ENCODE data around the gene TRAM2.

The TRAM2 gene

DNA sequence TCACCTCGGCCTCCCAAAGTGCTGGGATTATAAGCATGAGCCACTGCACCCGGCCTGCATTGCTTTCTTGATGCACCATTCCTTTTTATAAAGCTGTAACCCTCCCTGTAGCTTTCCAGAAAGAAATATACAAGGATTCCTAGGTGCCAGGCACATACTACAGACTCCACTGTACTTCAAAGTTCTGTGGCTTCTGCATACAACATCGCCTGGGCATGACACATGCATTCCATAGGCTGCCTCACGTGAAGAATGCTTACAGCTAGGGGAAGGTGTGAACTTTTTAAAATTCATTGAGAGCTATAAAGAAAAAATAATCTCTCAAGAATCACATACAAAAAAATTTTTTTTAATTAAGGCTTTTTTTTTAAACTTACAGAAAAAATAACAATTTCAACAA, 50.2 kb downstream of the TRAM2 start:
- no peaks in the 10 kb centered on the region for H3K9me3 ChIP-seq (ENCODE audit: control extremely low read depth in 1 of 5, control insufficient read depth in 4 of 5, insufficient read depth in 2 of 5, low read depth in 1 of 5, low read length in 4 of 5)
- peaks cover 0 to 5% (median 2%) of the 10 kb centered on the region in 4 experiments for H3K36me3 ChIP-seq (ENCODE audit: control insufficient read depth in 4 of 4, insufficient read depth in 4 of 4, low read length in 3 of 4)
- WGBS (ENCODE audit: insufficient coverage) = 50% methylated on average over 2 of the region's 4 CpGs
- ChIA-PET CTCF (no interaction called here), POLR2A (no interaction called here)
- H3K4me1 ChIP-seq (ENCODE audit: control extremely low read depth in 1 of 4, control insufficient read depth in 4 of 4, insufficient read depth in 4 of 4, low read length in 3 of 4) = no peaks in the 10 kb centered on the region
- no peaks in the 10 kb centered on the region for H3K27me3 ChIP-seq (replicated peaks in 2 of 5; ENCODE audit: control insufficient read depth in 4 of 5, insufficient read depth in 5 of 5, low read length in 4 of 5)
- H3K27ac ChIP-seq (ENCODE audit: insufficient read depth in 1 of 2, low read depth in 1 of 2, low read length in 2 of 2, poor library complexity in 1 of 2, severe bottlenecking in 2 of 2) = no peak overlapping the region
- DNase-seq = no peak
- H3K4me3 ChIP-seq (ENCODE audit: control insufficient read depth in 1 of 7, extremely low read depth in 1 of 7, insufficient read depth in 4 of 7, low read depth in 2 of 7, low read length in 6 of 7) = no peak overlapping the region

DNA sequence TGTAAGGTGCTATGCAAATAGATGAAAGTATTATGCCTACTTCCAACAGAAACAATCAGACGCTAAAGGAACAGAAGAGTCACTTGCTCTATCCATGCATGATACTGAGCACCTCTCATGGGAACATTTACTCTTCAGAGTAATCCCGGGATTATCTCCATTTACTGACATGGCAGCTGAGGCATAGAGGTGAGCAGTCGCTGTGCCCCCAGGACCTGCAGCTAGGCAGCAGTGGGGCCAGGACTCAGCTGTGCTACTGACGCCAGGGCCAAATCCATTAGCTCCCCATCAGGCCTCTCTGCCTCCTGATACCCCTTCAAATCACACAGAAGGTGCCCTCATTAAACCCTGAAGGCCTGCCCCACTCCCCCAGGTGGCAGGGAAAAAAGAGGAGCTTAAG, 51.9 kb downstream of the TRAM2 start:
- Histone ChIP-seq H3K36me3 (ENCODE audit: control insufficient read depth in 4 of 4, insufficient read depth in 4 of 4, low read length in 3 of 4) (peaks cover 0 to 5% (median 1%) of the 10 kb centered on the region in 4 experiments), H3K4me3 (ENCODE audit: control insufficient read depth in 1 of 7, extremely low read depth in 1 of 7, insufficient read depth in 4 of 7, low read depth in 2 of 7, low read length in 6 of 7) (no peak overlapping the region), H3K27me3 (replicated peaks in 2 of 5; ENCODE audit: control insufficient read depth in 4 of 5, insufficient read depth in 5 of 5, low read length in 4 of 5) (no peaks in the 10 kb centered on the region), H3K27ac (ENCODE audit: insufficient read depth in 1 of 2, low read depth in 1 of 2, low read length in 2 of 2, poor library complexity in 1 of 2, severe bottlenecking in 2 of 2) (no peak overlapping the region), H3K9me3 (ENCODE audit: control extremely low read depth in 1 of 5, control insufficient read depth in 4 of 5, insufficient read depth in 2 of 5, low read depth in 1 of 5, low read length in 4 of 5) (no peaks in the 10 kb centered on the region), H3K4me1 (ENCODE audit: control extremely low read depth in 1 of 4, control insufficient read depth in 4 of 4, insufficient read depth in 4 of 4, low read length in 3 of 4) (no peaks in the 10 kb centered on the region)
- DNase-seq = no peak
- POLR2A ChIA-PET = no interaction called here
- CTCF ChIA-PET = interaction anchor here (1.1 to 1.2 kb wide), 2 partner anchors 9 kb away, joined by 3 to 5 read pairs; no protein-coding TSS in a partner anchor
- WGBS (ENCODE audit: insufficient coverage) = 95% methylated on average over 4 of the region's 4 CpGs

DNA sequence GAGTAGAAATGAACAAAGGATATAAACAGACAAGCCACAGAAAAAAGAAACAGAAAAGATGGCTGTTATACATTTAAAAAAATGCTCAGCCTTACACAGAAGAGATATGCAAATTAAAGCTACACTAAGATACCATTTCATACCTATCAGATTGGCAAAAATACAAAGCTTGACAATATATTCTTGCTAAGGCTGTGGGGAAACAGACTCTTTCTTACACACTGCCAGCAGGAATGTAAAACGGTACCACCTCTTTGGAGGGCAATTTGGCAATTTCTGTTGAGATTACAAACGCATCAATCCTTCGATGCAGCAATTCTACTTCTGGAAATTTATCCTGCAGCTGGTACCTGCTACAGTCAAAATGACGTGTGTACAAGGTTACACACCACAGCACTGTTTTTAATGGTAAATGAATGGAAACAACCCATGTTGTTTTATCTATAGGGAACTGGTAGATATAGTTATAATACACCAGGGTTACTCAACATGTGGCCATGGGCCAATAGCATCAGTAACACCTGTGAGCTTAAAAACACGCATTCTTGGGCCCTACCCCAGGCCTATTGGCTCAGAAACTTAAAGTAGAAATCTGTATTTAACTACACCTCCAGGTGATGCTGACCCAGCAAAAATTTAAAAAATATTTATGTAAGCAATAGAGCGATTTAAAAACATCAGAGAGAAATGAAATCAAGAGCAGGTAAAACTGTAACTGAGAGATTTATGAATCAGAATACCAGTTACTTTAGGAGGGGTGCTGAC, 53.3 kb downstream of the TRAM2 start:
- Histone ChIP-seq H3K4me1 (ENCODE audit: control extremely low read depth in 1 of 4, control insufficient read depth in 4 of 4, insufficient read depth in 4 of 4, low read length in 3 of 4) (no peaks in the 10 kb centered on the region), H3K27ac (ENCODE audit: insufficient read depth in 1 of 2, low read depth in 1 of 2, low read length in 2 of 2, poor library complexity in 1 of 2, severe bottlenecking in 2 of 2) (no peak overlapping the region), H3K4me3 (ENCODE audit: control insufficient read depth in 1 of 7, extremely low read depth in 1 of 7, insufficient read depth in 4 of 7, low read depth in 2 of 7, low read length in 6 of 7) (no peak overlapping the region), H3K27me3 (replicated peaks in 2 of 5; ENCODE audit: control insufficient read depth in 4 of 5, insufficient read depth in 5 of 5, low read length in 4 of 5) (no peaks in the 10 kb centered on the region), H3K36me3 (ENCODE audit: control insufficient read depth in 4 of 4, insufficient read depth in 4 of 4, low read length in 3 of 4) (peaks cover 0 to 9% (median 2%) of the 10 kb centered on the region in 4 experiments), H3K9me3 (ENCODE audit: control extremely low read depth in 1 of 5, control insufficient read depth in 4 of 5, insufficient read depth in 2 of 5, low read depth in 1 of 5, low read length in 4 of 5) (no peaks in the 10 kb centered on the region)
- 100% methylated on average over 4 of the region's 6 CpGs for WGBS (ENCODE audit: insufficient coverage)
- ChIA-PET CTCF (interaction anchor here (0.9 to 1.3 kb wide), 7 partner anchors 8 to 142 kb away, joined by 3 to 5 read pairs (median 3); no protein-coding TSS in a partner anchor), POLR2A (no interaction called here)
- peak in 1 of 3 donors; percentile 5 for DNase-seq

DNA sequence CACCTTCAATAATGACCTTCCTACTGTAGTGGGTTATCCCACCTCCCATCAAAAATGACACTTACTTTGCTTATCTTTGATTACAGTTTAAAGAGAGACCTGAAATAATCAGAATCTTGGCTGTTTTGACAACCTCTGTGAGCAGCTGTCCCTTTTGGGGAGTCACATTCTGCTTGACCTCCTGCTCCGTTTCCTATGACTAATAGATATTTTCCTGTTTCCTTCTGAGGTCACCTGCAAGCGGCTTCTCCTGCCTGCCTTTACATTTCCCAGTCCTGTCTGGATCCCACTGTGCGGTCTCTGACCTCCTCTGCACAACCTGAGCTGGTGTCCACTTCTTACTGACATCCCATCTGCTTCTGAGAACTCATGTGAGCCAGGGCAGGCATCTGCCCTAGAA, 54.2 kb downstream of the TRAM2 start:
- Histone ChIP-seq H3K36me3 (ENCODE audit: control insufficient read depth in 4 of 4, insufficient read depth in 4 of 4, low read length in 3 of 4) (peaks cover 0 to 9% (median 2%) of the 10 kb centered on the region in 4 experiments), H3K4me1 (ENCODE audit: control extremely low read depth in 1 of 4, control insufficient read depth in 4 of 4, insufficient read depth in 4 of 4, low read length in 3 of 4) (no peaks in the 10 kb centered on the region), H3K27me3 (replicated peaks in 2 of 5; ENCODE audit: control insufficient read depth in 4 of 5, insufficient read depth in 5 of 5, low read length in 4 of 5) (no peaks in the 10 kb centered on the region), H3K27ac (ENCODE audit: insufficient read depth in 1 of 2, low read depth in 1 of 2, low read length in 2 of 2, poor library complexity in 1 of 2, severe bottlenecking in 2 of 2) (no peak overlapping the region), H3K4me3 (ENCODE audit: control insufficient read depth in 1 of 7, extremely low read depth in 1 of 7, insufficient read depth in 4 of 7, low read depth in 2 of 7, low read length in 6 of 7) (no peak overlapping the region), H3K9me3 (ENCODE audit: control extremely low read depth in 1 of 5, control insufficient read depth in 4 of 5, insufficient read depth in 2 of 5, low read depth in 1 of 5, low read length in 4 of 5) (no peaks in the 10 kb centered on the region)
- ChIA-PET POLR2A (no interaction called here), CTCF (interaction anchor here (1.2 to 1.3 kb wide), 3 partner anchors 17 to 143 kb away, joined by 3 read pairs; no protein-coding TSS in a partner anchor)
- DNase-seq = no peak
- 84% methylated on average over 3 of the region's 3 CpGs for WGBS (ENCODE audit: insufficient coverage)

DNA sequence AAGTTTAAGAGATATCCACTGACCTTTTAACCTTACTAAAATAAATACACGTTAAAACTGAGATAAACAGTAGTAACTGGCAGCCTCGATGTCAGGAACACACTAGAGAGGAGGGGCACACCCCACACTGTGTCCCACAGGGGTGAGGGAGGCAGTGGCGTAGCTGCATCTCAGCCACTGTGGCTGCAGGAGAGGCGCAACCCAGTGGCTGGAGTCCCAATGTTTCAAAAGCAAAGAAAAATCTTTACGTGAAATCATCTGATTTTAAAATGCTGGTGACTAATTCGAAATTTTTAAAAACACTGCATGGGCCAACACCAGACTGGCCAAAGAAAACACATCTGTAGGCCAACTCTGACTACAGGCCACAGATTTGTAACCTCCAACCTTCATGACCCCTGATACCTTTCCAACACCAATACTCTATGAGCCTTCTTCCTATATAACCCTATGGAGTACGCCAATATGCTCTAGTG, 54.7 kb downstream of the TRAM2 start:
- POLR2A ChIA-PET = no interaction called here
- Histone ChIP-seq H3K36me3 (ENCODE audit: control insufficient read depth in 4 of 4, insufficient read depth in 4 of 4, low read length in 3 of 4) (peaks cover 0 to 9% (median 2%) of the 10 kb centered on the region in 4 experiments), H3K27me3 (replicated peaks in 2 of 5; ENCODE audit: control insufficient read depth in 4 of 5, insufficient read depth in 5 of 5, low read length in 4 of 5) (no peaks in the 10 kb centered on the region), H3K4me1 (ENCODE audit: control extremely low read depth in 1 of 4, control insufficient read depth in 4 of 4, insufficient read depth in 4 of 4, low read length in 3 of 4) (no peaks in the 10 kb centered on the region), H3K9me3 (ENCODE audit: control extremely low read depth in 1 of 5, control insufficient read depth in 4 of 5, insufficient read depth in 2 of 5, low read depth in 1 of 5, low read length in 4 of 5) (no peaks in the 10 kb centered on the region), H3K4me3 (ENCODE audit: control insufficient read depth in 1 of 7, extremely low read depth in 1 of 7, insufficient read depth in 4 of 7, low read depth in 2 of 7, low read length in 6 of 7) (no peak overlapping the region), H3K27ac (ENCODE audit: insufficient read depth in 1 of 2, low read depth in 1 of 2, low read length in 2 of 2, poor library complexity in 1 of 2, severe bottlenecking in 2 of 2) (no peak overlapping the region)
- CTCF ChIA-PET = interaction anchor here (1.3 kb wide), 1 partner anchor 143 kb away, joined by 3 read pairs; no protein-coding TSS in a partner anchor
- DNase-seq = no peak
- 71% methylated on average over 6 of the region's 7 CpGs for WGBS (ENCODE audit: insufficient coverage)

DNA sequence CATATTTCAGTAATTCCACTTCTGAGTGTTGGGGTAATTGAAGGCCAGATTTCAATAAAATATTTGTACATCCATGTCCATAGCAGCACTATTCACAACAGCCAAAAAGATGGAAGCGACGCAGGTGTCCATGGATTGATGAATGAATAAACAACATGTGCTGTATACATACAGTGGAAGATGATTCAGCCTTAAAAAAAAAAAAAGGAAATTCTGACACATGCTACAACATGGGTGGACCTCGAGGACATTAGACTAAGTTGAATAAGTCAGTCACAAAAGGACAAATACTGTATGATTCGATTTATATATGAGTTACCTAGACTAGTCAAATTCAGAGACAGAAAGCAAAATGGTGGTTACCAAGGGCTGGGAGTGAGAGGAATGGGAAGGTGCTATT, 57.2 kb downstream of the TRAM2 start:
- H3K36me3 ChIP-seq (ENCODE audit: control insufficient read depth in 4 of 4, insufficient read depth in 4 of 4, low read length in 3 of 4) = peaks cover 0 to 23% (median 19%) of the 10 kb centered on the region in 4 experiments
- POLR2A ChIA-PET = no interaction called here
- WGBS (ENCODE audit: insufficient coverage) = 100% methylated on average over 1 of the region's 4 CpGs
- no peaks in the 10 kb centered on the region for H3K9me3 ChIP-seq (ENCODE audit: control extremely low read depth in 1 of 5, control insufficient read depth in 4 of 5, insufficient read depth in 2 of 5, low read depth in 1 of 5, low read length in 4 of 5)
- CTCF ChIA-PET = no interaction called here
- no peaks in the 10 kb centered on the region for H3K4me1 ChIP-seq (ENCODE audit: control extremely low read depth in 1 of 4, control insufficient read depth in 4 of 4, insufficient read depth in 4 of 4, low read length in 3 of 4)
- no peak for DNase-seq
- H3K4me3 ChIP-seq (ENCODE audit: control insufficient read depth in 1 of 7, extremely low read depth in 1 of 7, insufficient read depth in 4 of 7, low read depth in 2 of 7, low read length in 6 of 7) = no peak overlapping the region
- no peak overlapping the region for H3K27ac ChIP-seq (ENCODE audit: insufficient read depth in 1 of 2, low read depth in 1 of 2, low read length in 2 of 2, poor library complexity in 1 of 2, severe bottlenecking in 2 of 2)
- no peaks in the 10 kb centered on the region for H3K27me3 ChIP-seq (replicated peaks in 2 of 5; ENCODE audit: control insufficient read depth in 4 of 5, insufficient read depth in 5 of 5, low read length in 4 of 5)

DNA sequence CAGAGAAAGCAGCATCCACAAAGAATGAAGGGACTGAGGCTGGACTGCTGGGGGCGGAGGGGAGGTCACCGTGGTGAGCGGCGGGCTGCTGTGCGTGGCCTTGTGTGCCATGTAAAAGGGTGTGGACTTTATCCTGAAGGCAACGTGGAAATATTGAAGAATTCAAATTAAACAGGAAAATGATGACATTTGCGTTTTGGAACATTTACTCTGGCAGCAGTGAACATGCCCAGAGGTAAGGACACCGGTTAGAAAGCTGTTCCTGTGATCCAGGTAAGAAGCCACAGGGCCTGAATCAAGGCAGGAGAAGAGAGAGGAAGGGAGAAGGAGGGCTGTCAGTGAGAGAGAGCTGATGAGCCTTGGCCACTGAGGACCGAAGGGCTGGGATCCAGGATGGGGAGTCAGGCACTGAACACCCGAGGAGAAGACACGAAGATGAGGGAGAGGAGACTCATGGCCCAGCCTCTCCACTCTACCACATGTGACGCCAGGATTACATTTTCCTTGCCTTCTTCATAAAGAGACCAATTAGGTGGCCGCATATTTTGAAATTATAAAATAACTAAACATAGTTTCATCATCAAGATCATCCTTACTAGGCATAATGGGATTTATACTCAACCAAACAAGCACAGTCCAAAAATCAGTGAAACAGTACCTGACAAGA, 58.4 kb downstream of the TRAM2 start:
- H3K4me3 ChIP-seq (ENCODE audit: control insufficient read depth in 1 of 7, extremely low read depth in 1 of 7, insufficient read depth in 4 of 7, low read depth in 2 of 7, low read length in 6 of 7) = no peak overlapping the region
- H3K4me1 ChIP-seq (ENCODE audit: control extremely low read depth in 1 of 4, control insufficient read depth in 4 of 4, insufficient read depth in 4 of 4, low read length in 3 of 4) = no peaks in the 10 kb centered on the region
- H3K27ac ChIP-seq (ENCODE audit: insufficient read depth in 1 of 2, low read depth in 1 of 2, low read length in 2 of 2, poor library complexity in 1 of 2, severe bottlenecking in 2 of 2) = peak overlapping the region in 1 of 2 experiments; percentile 63
- no peaks in the 10 kb centered on the region for H3K9me3 ChIP-seq (ENCODE audit: control extremely low read depth in 1 of 5, control insufficient read depth in 4 of 5, insufficient read depth in 2 of 5, low read depth in 1 of 5, low read length in 4 of 5)
- H3K36me3 ChIP-seq (ENCODE audit: control insufficient read depth in 4 of 4, insufficient read depth in 4 of 4, low read length in 3 of 4) = peaks cover 0 to 36% (median 25%) of the 10 kb centered on the region in 4 experiments
- whole genome bisulfite sequencing (ENCODE audit: insufficient coverage) = 95% methylated on average over 11 of the region's 13 CpGs
- POLR2A ChIA-PET = no interaction called here
- CTCF ChIA-PET = no interaction called here
- no peaks in the 10 kb centered on the region for H3K27me3 ChIP-seq (replicated peaks in 2 of 5; ENCODE audit: control insufficient read depth in 4 of 5, insufficient read depth in 5 of 5, low read length in 4 of 5)
- DNase-seq = no peak

All from common myeloid progenitor, CD34-positive (primary cell).